HepG2 (cell line): ENCODE data around the gene SYNJ2. TPM values are rescaled to one million over a fixed set of nuclear protein-coding genes. Genes with fewer than 3 reads are reported as not detected.

Source experiments
- CBX5 ChIP-seq: sonication (generic); formaldehyde crosslinking; IDR thresholded peaks from 2 replicates; pipeline ENCODE4 v1.4.0; 2020; ENCODE audit warnings: missing genetic modification reagents, borderline replicate concordance
- GZF1 ChIP-seq: sonication (generic); formaldehyde crosslinking; IDR thresholded peaks from 2 replicates; pipeline ENCODE4 v1.5.1; 2020; ENCODE audit warnings: mild to moderate bottlenecking, missing genetic modification reagents
- HCFC1 ChIP-seq: fragments of 150-350 bp; IDR thresholded peaks from 2 replicates; pipeline ENCODE4 v1.6.1; 2014; ENCODE audit warnings: low read depth, low read length
- NCOA5 ChIP-seq: sonication (generic); formaldehyde crosslinking; IDR thresholded peaks from 2 replicates; pipeline ENCODE4 v1.4.0; 2020; ENCODE audit warnings: missing genetic modification reagents
- NFKB2 ChIP-seq: sonication (generic); formaldehyde crosslinking; IDR thresholded peaks from 2 replicates; pipeline ENCODE4 v1.4.0; 2020; ENCODE audit warnings: missing genetic modification reagents, borderline replicate concordance
- RXRB ChIP-seq: IDR thresholded peaks from 2 replicates; pipeline ENCODE4 v1.6.1; 2016; ENCODE audit warnings: borderline replicate concordance, missing genetic modification reagents, missing compliant biosample characterization
- ZFYVE20 ChIP-seq: sonication (generic); formaldehyde crosslinking; IDR thresholded peaks from 2 replicates; pipeline ENCODE4 v1.8.0; 2023; ENCODE audit warnings: low read depth, mild to moderate bottlenecking, moderate library complexity, missing genetic modification reagents, borderline replicate concordance
- ZNF205 ChIP-seq: IDR thresholded peaks from 2 replicates; pipeline ENCODE4 v1.6.1; 2018; ENCODE audit warnings: missing biosample characterization, missing genetic modification reagents
- ZNF768 ChIP-seq: sonication (generic); formaldehyde crosslinking; IDR thresholded peaks from 2 replicates; pipeline ENCODE4 v1.4.0; 2020; ENCODE audit warnings: missing genetic modification reagents
- polyA plus RNA-seq, 8 experiments: library from polyadenylated mRNA; depleted of rRNA in 3 of 8; stranded (reverse) in 7 of 8; unstranded in 1 of 8; fragments of >200 nt; fragmentation: Illumina TruSeq in 4 of 8; extraction: Trizol in 4 of 8; gene quantifications; 2 replicates each; pipeline versions ENCODE4 v1.2.1 to v1.2.3, GENCODE V29; 2011 to 2016; ENCODE audit warnings: low read depth in 4 of 8, missing spikeins in 1 of 8, mixed read lengths in 1 of 8; ENCODE audit not compliant: insufficient read depth in 1 of 8
- total RNA-seq, 5 experiments: library from RNA; depleted of rRNA; stranded (reverse); fragments of >200 nt; fragmentation: Illumina TruSeq; extraction: Trizol; gene quantifications; 2 replicates each; pipeline ENCODE4 v1.2.3, GENCODE V29; 2016; ENCODE audit warnings: low read depth in 1 of 5
- TF ChIP-seq, protein P1 (sequence below): sonication (generic); formaldehyde crosslinking; IDR thresholded peaks from 2 replicates; pipeline ENCODE4 v1.4.0; 2020; ENCODE audit warnings: low read depth, mild to moderate bottlenecking, missing genetic modification reagents
- TF ChIP-seq, protein P2 (sequence below): sonication (generic); formaldehyde crosslinking; IDR thresholded peaks from 2 replicates; pipeline ENCODE4 v1.4.0; 2020; ENCODE audit warnings: missing genetic modification reagents, mild to moderate bottlenecking, borderline replicate concordance
- TF ChIP-seq, protein P3 (sequence below): fragments of 450-650 bp; IDR thresholded peaks from 2 replicates; pipeline ENCODE4 v1.6.1; 2017
- TF ChIP-seq, protein P4 (sequence below): IDR thresholded peaks from 2 replicates; pipeline ENCODE4 v1.6.1; 2012; ENCODE audit warnings: low read length, improper control_type of control experiment
- TF ChIP-seq, protein P5 (sequence below): sonication (generic); formaldehyde crosslinking; IDR thresholded peaks from 2 replicates; pipeline ENCODE4 v1.5.0; 2020; ENCODE audit warnings: missing genetic modification reagents, mild to moderate bottlenecking, borderline replicate concordance
- TF ChIP-seq, protein P6 (sequence below): conservative IDR thresholded peaks from 2 replicates; pipeline ENCODE4 v1.6.1; 2018; ENCODE audit warnings: missing genetic modification reagents
- TF ChIP-seq, protein P7 (sequence below): sonication (generic); formaldehyde crosslinking; IDR thresholded peaks from 2 replicates; pipeline ENCODE4 v1.4.0; 2020; ENCODE audit warnings: mild to moderate bottlenecking, missing genetic modification reagents

Gene SYNJ2
- total and polyA plus RNA-seq, 2 of the 13 experiments (the other 11 are each of a cell fraction or from before 2014, with no cell fraction given), result 39.1 to 57.6 TPM

DNA sequence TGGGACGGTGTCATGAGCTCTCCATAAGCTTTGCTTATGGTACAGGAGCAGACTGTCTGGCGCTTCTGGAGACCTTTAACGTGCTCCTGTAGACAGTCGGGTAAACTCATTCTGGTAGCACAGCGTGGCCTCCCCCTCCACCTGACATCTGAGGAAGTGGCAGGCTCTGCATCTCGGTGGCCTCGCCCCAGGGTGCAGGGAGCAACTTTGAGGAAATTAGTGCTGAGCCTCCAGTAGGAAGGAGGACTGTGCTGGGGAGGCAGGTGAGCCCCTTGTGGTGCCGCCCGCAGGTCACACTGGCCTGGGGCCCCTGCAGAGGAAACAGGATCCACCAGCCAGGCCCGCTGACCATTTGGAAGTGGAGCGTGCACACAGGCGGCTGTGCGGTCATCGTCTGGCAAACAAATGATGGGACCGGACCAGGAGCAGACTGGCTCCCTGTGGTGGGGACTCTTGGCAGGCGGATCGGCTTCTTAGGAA is 57.9 kb downstream of the SYNJ2 start (continued):
- TF ChIP-seq, protein P1, sequence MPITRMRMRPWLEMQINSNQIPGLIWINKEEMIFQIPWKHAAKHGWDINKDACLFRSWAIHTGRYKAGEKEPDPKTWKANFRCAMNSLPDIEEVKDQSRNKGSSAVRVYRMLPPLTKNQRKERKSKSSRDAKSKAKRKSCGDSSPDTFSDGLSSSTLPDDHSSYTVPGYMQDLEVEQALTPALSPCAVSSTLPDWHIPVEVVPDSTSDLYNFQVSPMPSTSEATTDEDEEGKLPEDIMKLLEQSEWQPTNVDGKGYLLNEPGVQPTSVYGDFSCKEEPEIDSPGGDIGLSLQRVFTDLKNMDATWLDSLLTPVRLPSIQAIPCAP (CRISPR knock-in tag), result no peak
- TF ChIP-seq ZFYVE20 (CRISPR knock-in tag), result no peak
- TF ChIP-seq, protein P2, sequence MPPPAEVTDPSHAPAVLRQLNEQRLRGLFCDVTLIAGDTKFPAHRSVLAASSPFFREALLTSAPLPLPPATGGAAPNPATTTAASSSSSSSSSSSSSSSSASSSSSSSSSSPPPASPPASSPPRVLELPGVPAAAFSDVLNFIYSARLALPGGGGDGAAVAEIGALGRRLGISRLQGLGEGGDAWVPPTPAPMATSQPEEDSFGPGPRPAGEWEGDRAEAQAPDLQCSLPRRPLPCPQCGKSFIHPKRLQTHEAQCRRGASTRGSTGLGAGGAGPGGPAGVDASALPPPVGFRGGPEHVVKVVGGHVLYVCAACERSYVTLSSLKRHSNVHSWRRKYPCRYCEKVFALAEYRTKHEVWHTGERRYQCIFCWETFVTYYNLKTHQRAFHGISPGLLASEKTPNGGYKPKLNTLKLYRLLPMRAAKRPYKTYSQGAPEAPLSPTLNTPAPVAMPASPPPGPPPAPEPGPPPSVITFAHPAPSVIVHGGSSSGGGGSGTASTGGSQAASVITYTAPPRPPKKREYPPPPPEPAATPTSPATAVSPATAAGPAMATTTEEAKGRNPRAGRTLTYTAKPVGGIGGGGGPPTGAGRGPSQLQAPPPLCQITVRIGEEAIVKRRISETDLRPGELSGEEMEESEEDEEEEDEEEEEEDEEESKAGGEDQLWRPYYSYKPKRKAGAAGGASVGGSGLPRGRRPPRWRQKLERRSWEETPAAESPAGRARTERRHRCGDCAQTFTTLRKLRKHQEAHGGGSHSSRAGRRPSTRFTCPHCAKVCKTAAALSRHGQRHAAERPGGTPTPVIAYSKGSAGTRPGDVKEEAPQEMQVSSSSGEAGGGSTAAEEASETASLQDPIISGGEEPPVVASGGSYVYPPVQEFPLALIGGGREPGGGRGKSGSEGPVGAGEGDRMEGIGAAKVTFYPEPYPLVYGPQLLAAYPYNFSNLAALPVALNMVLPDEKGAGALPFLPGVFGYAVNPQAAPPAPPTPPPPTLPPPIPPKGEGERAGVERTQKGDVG (CRISPR knock-in tag), result peak; percentile 93; the same call in 1 of the 2 replicates
- TF ChIP-seq, protein P3, sequence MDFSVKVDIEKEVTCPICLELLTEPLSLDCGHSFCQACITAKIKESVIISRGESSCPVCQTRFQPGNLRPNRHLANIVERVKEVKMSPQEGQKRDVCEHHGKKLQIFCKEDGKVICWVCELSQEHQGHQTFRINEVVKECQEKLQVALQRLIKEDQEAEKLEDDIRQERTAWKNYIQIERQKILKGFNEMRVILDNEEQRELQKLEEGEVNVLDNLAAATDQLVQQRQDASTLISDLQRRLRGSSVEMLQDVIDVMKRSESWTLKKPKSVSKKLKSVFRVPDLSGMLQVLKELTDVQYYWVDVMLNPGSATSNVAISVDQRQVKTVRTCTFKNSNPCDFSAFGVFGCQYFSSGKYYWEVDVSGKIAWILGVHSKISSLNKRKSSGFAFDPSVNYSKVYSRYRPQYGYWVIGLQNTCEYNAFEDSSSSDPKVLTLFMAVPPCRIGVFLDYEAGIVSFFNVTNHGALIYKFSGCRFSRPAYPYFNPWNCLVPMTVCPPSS, result no peak
- peak; percentile 54; the same call in 1 of the 2 replicates for TF ChIP-seq ZNF768 (CRISPR knock-in tag)
- TF ChIP-seq HCFC1, result no peak
- no peak for TF ChIP-seq RXRB (CRISPR knock-in tag)
- TF ChIP-seq, protein P4, sequence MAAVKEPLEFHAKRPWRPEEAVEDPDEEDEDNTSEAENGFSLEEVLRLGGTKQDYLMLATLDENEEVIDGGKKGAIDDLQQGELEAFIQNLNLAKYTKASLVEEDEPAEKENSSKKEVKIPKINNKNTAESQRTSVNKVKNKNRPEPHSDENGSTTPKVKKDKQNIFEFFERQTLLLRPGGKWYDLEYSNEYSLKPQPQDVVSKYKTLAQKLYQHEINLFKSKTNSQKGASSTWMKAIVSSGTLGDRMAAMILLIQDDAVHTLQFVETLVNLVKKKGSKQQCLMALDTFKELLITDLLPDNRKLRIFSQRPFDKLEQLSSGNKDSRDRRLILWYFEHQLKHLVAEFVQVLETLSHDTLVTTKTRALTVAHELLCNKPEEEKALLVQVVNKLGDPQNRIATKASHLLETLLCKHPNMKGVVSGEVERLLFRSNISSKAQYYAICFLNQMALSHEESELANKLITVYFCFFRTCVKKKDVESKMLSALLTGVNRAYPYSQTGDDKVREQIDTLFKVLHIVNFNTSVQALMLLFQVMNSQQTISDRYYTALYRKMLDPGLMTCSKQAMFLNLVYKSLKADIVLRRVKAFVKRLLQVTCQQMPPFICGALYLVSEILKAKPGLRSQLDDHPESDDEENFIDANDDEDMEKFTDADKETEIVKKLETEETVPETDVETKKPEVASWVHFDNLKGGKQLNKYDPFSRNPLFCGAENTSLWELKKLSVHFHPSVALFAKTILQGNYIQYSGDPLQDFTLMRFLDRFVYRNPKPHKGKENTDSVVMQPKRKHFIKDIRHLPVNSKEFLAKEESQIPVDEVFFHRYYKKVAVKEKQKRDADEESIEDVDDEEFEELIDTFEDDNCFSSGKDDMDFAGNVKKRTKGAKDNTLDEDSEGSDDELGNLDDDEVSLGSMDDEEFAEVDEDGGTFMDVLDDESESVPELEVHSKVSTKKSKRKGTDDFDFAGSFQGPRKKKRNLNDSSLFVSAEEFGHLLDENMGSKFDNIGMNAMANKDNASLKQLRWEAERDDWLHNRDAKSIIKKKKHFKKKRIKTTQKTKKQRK, result no peak
- TF ChIP-seq NCOA5 (CRISPR knock-in tag), result no peak
- TF ChIP-seq, protein P5, sequence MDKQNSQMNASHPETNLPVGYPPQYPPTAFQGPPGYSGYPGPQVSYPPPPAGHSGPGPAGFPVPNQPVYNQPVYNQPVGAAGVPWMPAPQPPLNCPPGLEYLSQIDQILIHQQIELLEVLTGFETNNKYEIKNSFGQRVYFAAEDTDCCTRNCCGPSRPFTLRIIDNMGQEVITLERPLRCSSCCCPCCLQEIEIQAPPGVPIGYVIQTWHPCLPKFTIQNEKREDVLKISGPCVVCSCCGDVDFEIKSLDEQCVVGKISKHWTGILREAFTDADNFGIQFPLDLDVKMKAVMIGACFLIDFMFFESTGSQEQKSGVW (CRISPR knock-in tag), result no peak
- TF ChIP-seq, protein P6, sequence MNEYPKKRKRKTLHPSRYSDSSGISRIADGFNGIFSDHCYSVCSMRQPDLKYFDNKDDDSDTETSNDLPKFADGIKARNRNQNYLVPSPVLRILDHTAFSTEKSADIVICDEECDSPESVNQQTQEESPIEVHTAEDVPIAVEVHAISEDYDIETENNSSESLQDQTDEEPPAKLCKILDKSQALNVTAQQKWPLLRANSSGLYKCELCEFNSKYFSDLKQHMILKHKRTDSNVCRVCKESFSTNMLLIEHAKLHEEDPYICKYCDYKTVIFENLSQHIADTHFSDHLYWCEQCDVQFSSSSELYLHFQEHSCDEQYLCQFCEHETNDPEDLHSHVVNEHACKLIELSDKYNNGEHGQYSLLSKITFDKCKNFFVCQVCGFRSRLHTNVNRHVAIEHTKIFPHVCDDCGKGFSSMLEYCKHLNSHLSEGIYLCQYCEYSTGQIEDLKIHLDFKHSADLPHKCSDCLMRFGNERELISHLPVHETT (CRISPR knock-in tag), result no peak
- TF ChIP-seq CBX5 (CRISPR knock-in tag), result no peak
- TF ChIP-seq, protein P7, sequence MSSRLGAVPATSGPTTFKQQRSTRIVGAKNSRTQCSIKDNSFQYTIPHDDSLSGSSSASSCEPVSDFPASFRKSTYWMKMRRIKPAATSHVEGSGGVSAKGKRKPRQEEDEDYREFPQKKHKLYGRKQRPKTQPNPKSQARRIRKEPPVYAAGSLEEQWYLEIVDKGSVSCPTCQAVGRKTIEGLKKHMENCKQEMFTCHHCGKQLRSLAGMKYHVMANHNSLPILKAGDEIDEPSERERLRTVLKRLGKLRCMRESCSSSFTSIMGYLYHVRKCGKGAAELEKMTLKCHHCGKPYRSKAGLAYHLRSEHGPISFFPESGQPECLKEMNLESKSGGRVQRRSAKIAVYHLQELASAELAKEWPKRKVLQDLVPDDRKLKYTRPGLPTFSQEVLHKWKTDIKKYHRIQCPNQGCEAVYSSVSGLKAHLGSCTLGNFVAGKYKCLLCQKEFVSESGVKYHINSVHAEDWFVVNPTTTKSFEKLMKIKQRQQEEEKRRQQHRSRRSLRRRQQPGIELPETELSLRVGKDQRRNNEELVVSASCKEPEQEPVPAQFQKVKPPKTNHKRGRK, result no peak
- TF ChIP-seq GZF1 (CRISPR knock-in tag), result no peak
- no peak for TF ChIP-seq ZNF205 (CRISPR knock-in tag)
- TF ChIP-seq NFKB2 (CRISPR knock-in tag), result no peak
